Progenitor cell of endocrine pancreas (in vitro differentiated cells): ENCODE data around the gene CDC27. TPM values are rescaled to one million over a fixed set of nuclear protein-coding genes. Genes with fewer than 3 reads are reported as not detected.
"Not testable (repeated sequence)": the region's sequence is repeated elsewhere in the genome, so short reads cannot be mapped to it uniquely, and the experiment has no call there.

Experiments used
- DNase-seq: peaks from one replicate; pipeline ENCODE4 v3.0.0; 2021; ENCODE audit warnings: low spot score; ENCODE audit not compliant: unreplicated experiment
- H3K27ac Mint-ChIP-seq: 2 replicates; pipeline ENCODE4 v1.8.0; 2021; ENCODE audit warnings: mild to moderate bottlenecking, moderate library complexity, mixed read lengths
- H3K27me3 Mint-ChIP-seq: 2 replicates; pipeline ENCODE4 v1.8.0; 2021; ENCODE audit warnings: mixed read lengths
- H3K36me3 Mint-ChIP-seq: 2 replicates; pipeline ENCODE4 v1.8.0; 2022; ENCODE audit warnings: mixed read lengths; ENCODE audit not compliant: insufficient read depth
- H3K4me1 Mint-ChIP-seq: 2 replicates; pipeline ENCODE4 v1.8.0; 2021; ENCODE audit warnings: low read depth, mixed read lengths
- H3K4me3 Mint-ChIP-seq: 2 replicates; pipeline ENCODE4 v1.8.0; 2021; ENCODE audit warnings: low read depth, mild to moderate bottlenecking, moderate library complexity, mixed read lengths
- H3K9me3 Mint-ChIP-seq: 2 replicates; pipeline ENCODE4 v1.8.0; 2021; ENCODE audit warnings: low read depth, mixed read lengths
- total RNA-seq: library from RNA; stranded (reverse); gene quantifications from 2 replicates; pipeline ENCODE4 v1.2.1, GENCODE V29; 2021
- TF ChIP-seq, protein P1 (sequence below): fragments of 200-600 bp; sonication (generic); IDR thresholded peaks from one replicate; pipeline ENCODE4 v1.5.0; 2021; ENCODE audit warnings: antibody characterized with exemption, mild to moderate bottlenecking; ENCODE audit not compliant: unreplicated experiment

Gene CDC27
- total RNA-seq, 1 donor from 2014 or later = 87.4 TPM

DNA sequence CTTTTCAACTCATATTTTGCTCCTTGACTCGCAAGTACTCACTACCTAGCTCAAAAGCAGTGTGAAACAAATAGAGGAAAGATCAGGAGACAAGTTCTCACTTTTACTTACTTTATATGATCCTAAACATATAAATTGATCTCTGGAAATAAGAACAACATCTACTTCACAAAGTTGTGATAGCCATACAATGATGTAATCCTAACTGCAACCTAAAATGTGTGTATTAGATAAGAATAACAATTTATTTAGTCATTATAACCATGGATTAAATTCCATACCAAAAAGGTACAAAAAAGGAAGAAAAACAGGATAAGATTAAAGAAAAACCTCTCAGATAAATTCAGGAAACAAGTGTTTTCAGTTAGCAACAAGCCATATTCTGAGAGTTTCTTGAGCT, 103.4 kb downstream of the CDC27 start:
- Mint-ChIP-seq H3K9me3 (peaks cover 3% of the 10 kb centered on the region), H3K27me3 (no peaks in the 10 kb centered on the region)

DNA sequence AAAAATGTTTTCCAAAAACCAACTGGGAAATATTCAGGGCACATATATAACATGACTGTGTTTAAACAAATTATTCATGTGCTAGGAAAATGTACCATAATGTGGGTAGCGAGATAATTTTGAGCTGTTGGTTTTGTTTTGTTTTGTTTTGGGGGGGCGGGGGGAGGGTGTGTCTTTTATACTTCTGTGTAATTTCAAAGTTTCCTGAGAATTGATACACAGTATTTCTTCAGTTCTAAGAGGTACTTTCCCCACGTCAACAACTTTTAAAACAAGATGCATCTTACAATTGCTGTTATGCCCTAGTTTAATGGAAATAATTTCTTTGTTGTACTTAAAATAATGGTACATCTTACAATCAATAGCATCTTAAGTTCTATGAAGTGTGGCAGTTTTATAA, 110.3 kb downstream of the CDC27 start:
- Mint-ChIP-seq H3K4me1 (peaks cover under 1% of the 10 kb centered on the region), H3K9me3 (peaks cover 2% of the 10 kb centered on the region), H3K27me3 (no peaks in the 10 kb centered on the region), H3K4me3 (no peak overlapping the region), H3K36me3 (peaks cover 2% of the 10 kb centered on the region), H3K27ac (no peak overlapping the region)
- TF ChIP-seq, protein P1, sequence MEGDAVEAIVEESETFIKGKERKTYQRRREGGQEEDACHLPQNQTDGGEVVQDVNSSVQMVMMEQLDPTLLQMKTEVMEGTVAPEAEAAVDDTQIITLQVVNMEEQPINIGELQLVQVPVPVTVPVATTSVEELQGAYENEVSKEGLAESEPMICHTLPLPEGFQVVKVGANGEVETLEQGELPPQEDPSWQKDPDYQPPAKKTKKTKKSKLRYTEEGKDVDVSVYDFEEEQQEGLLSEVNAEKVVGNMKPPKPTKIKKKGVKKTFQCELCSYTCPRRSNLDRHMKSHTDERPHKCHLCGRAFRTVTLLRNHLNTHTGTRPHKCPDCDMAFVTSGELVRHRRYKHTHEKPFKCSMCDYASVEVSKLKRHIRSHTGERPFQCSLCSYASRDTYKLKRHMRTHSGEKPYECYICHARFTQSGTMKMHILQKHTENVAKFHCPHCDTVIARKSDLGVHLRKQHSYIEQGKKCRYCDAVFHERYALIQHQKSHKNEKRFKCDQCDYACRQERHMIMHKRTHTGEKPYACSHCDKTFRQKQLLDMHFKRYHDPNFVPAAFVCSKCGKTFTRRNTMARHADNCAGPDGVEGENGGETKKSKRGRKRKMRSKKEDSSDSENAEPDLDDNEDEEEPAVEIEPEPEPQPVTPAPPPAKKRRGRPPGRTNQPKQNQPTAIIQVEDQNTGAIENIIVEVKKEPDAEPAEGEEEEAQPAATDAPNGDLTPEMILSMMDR = no peak
- no peak for DNase-seq

More for the DNA sequence above, 103.4 kb downstream of the CDC27 start:
- Mint-ChIP-seq H3K36me3 (peaks cover 2% of the 10 kb centered on the region), H3K4me1 (peaks cover 33% of the 10 kb centered on the region), H3K4me3 (no peak overlapping the region), H3K27ac (peak overlapping the region; percentile 12)
- TF ChIP-seq, protein P1 = no peak
- no peak for DNase-seq

DNA sequence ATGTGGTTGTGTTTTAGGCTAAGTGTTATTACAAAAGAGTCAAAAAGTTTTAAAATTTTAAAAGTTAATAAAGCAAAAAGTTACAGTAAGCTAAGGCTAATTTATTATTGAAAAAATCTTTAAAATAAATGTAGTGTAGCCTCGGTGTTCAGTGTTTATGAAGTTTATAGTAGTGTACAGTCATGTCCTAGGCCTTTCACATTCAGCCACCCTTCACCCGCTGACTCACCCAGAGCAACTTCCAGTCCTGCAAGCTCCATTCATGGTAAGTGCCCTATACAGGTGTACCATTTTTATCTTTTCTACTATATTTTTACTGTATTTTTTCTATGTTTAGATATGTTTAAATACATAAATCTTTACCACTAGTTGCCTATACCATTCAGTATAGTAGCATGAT, 111.5 kb downstream of the CDC27 start:
- Mint-ChIP-seq H3K27me3 (no peaks in the 10 kb centered on the region), H3K4me1 (peaks cover 1% of the 10 kb centered on the region), H3K27ac (no peak overlapping the region), H3K4me3 (no peak overlapping the region), H3K9me3 (peaks cover 2% of the 10 kb centered on the region), H3K36me3 (peaks cover 2% of the 10 kb centered on the region)
- DNase-seq = no peak
- TF ChIP-seq, protein P1 = no peak

- no peak for DNase-seq
- no peak overlapping the region for H3K27ac Mint-ChIP-seq
- peaks cover 2% of the 10 kb centered on the region for H3K36me3 Mint-ChIP-seq
- H3K9me3 Mint-ChIP-seq = peaks cover 2% of the 10 kb centered on the region
- TF ChIP-seq, protein P1 = no peak
- H3K4me1 Mint-ChIP-seq = peaks cover 1% of the 10 kb centered on the region
- no peak overlapping the region for H3K4me3 Mint-ChIP-seq
- H3K27me3 Mint-ChIP-seq = no peaks in the 10 kb centered on the region
Measured at GRCh38 chr17:47076171-47076570, 112.9 kb downstream of the CDC27 start.

DNA sequence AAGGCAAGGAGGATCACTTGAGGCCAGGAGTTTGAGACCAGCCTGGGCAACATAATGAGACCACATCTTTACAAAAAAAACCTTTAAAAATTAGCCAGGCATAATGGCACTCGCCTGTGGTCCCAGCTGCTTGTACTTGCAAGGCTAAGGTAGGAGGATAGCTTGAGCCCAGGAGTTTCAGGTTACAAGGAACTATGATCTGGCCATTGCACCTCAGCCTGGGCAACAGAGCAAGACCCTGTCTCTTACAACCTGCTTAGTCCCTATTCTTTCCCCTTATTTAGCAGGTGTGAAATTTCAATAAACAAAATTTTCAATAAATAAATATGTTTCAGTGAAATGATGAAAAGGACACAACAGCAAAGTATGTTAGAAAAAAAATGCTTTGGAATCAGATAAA, 114.7 kb downstream of the CDC27 start:
- DNase-seq, H3K4me1 Mint-ChIP-seq, H3K27ac Mint-ChIP-seq, H3K36me3 Mint-ChIP-seq, H3K27me3 Mint-ChIP-seq, H3K9me3 Mint-ChIP-seq, H3K4me3 Mint-ChIP-seq: not testable (repeated sequence)

DNA sequence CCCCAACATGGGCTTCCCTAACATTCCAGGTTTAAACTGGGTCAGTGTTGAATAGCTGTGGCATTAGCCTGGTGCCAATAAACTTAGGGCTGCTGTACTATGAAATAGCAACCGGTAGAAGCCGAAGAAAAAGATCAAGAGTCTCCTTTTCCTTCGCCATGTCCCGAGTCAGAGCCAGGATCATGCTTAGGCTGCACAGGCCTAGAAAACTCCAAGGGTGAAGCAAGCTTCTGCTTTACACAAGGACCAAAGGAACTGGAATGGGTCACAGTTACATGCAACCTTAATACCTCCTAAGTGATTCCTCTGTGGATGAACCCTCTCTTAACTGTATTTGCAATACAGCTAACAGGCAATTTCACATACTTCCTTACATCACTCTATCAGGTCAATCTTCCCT, 115.5 kb downstream of the CDC27 start:
- not testable (repeated sequence) for DNase-seq, H3K27ac Mint-ChIP-seq, H3K9me3 Mint-ChIP-seq, H3K27me3 Mint-ChIP-seq, H3K4me1 Mint-ChIP-seq, H3K4me3 Mint-ChIP-seq, H3K36me3 Mint-ChIP-seq
